DMS153 (cell line): ENCODE results near the gene KRAS.
"Not testable (repeated sequence)": the region's sequence is repeated elsewhere in the genome, so short reads cannot be mapped to it uniquely, and the experiment has no call there.

Source experiments
- DNase-seq: peaks from one replicate; lab custom pipeline; 2025; lab: John Stamatoyannopoulos, UW

Gene KRAS

GRCh38 chr12:25250744-25251730, at the start of gene KRAS:
Gene KRAS (minus strand): TSS chr12:25250929.
- peak; percentile 94 for DNase-seq

- no peak for DNase-seq
These were observed 45.7 kb upstream of the KRAS start for GRCh38 chr12:25296381-25296780.

- DNase-seq, result no peak
These were observed 44.6 kb upstream of the KRAS start for GRCh38 chr12:25295361-25295760.

GRCh38 chr12:25293653-25294052, 42.9 kb upstream of the KRAS start:
- no peak for DNase-seq

GRCh38 chr12:25292810-25293221, 42.1 kb upstream of the KRAS start:
- not testable (repeated sequence) for DNase-seq

- DNase-seq, result no peak
These were observed 36.9 kb upstream of the KRAS start for GRCh38 chr12:25287610-25288009.

- DNase-seq, result no peak
These were observed 36.1 kb upstream of the KRAS start for GRCh38 chr12:25286837-25287236.

- DNase-seq, result no peak
These were observed 33.3 kb upstream of the KRAS start for GRCh38 chr12:25284024-25284423.

- DNase-seq, result no peak
These were observed 32.3 kb upstream of the KRAS start for GRCh38 chr12:25283006-25283405.

- no peak for DNase-seq
These were observed 29.4 kb upstream of the KRAS start for GRCh38 chr12:25280082-25280481.

GRCh38 chr12:25278269-25278668, 27.5 kb upstream of the KRAS start:
- no peak for DNase-seq

- DNase-seq, result peak; percentile 66
These were observed 25.6 kb upstream of the KRAS start for GRCh38 chr12:25276199-25276937.

GRCh38 chr12:25271486-25272098, 20.9 kb upstream of the KRAS start:
- DNase-seq, result no peak

- DNase-seq, result no peak
These were observed 19.0 kb upstream of the KRAS start for GRCh38 chr12:25269701-25270100.

- DNase-seq, result no peak
These were observed 15.8 kb upstream of the KRAS start for GRCh38 chr12:25266497-25266896.

- no peak for DNase-seq
These were observed 14.1 kb upstream of the KRAS start for GRCh38 chr12:25264862-25265261.

GRCh38 chr12:25264114-25264513, 13.4 kb upstream of the KRAS start:
- no peak for DNase-seq

GRCh38 chr12:25263594-25263993, 12.9 kb upstream of the KRAS start:
- DNase-seq, result no peak

- DNase-seq, result no peak
These were observed 11.8 kb upstream of the KRAS start for GRCh38 chr12:25262389-25263074.

GRCh38 chr12:25257590-25258324, 7.0 kb upstream of the KRAS start:
- no peak for DNase-seq

- no peak for DNase-seq
These were observed 6.1 kb upstream of the KRAS start for GRCh38 chr12:25256826-25257225.
